Measurements from ENCODE around the gene KCNH4.
"Not testable (repeated sequence)": the region's sequence is repeated elsewhere in the genome, so short reads cannot be mapped to it uniquely, and the experiment has no call there.

The KCNH4 gene

DNA sequence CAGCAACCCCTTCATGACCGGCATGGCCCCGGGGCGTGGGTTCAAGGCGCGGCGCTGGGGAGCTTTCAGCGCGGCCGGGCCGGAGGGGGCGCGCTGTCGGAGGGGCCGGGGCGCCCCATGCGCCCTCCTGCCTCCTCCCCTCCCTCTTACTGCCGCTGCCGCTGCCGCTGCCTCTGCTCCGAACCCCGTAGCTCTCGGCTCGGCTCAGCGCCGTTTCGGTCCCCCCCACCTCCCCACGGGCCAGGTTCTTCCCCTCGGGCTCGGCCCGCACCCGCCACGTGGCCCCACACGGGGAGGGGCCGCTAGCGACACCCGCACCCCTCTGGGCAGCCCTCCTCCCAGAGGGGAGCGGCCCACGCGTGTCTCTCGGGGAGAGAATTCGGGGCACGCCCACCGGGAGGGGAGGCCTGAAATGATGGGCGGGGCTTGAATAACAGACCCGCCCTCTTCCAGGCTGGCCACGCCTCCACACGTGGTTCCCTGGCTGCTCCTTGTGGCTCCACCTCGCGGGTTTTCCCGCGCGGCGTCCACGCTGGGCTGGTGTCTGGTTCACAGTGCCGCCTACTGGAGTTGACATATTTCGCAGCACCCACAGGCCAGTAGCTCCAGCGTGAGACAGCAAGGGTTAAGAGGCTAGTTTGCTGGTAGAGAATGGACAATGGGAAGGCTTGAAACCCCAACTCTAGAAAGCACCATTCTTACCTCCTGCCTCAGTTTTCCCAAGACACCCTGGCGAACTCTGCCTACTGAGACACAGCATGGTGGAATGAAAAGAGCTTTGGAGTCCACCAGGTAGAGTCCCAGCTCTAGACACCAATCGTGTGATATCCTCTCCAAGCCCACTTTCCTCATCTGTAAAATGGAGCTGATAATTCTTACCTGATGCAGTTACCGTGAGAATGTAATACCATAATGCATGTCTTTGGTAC, at the start of gene KCNH4:
TSS of gene KCNH4 (minus strand) at position 221 of the 929 bp plus-strand sequence. CDS start at position 24, 197 bp downstream.
- FAIRE-seq = no peak

DNA sequence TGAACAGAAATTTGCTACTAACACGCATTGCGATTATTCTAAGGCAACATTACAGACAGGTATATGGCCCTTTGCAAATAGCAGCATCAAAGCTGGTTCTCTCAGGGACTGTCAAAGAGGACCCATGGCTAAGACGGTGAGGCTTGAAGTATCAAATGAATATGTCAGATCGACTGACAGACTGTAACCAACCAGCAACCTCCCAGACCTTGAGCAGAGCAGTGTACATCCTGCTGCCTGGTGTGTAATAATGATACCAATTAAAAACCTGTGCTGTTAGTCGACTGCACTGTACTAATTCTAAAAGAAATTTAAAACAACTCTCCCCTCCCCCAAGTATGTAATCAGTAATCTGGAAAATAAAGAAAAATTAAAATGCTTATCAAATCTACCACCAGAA, 49.3 kb upstream of the KCNH4 start:
- FAIRE-seq = no peak

GRCh38 chr17:42227849-42228700, 47.1 kb upstream of the KCNH4 start:
- FAIRE-seq = no peak

DNA sequence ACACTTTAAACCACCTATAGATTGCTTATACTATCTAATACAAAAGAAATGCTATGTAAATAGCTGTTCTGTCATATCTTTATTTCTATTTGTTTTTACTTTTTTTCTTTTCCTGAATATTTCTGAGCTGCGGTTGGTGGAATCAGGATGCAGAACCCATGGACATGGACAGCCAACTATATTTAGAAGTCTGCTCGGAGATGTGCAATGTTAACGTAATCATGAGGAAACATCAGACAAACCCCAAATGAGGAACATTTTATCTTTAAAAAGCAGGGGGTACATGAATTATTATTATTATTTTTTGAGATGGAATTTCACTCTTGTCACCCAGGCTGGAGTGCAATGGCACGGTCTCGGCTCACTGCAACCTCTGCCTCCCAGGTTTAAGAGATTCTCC, 44.7 kb upstream of the KCNH4 start:
- FAIRE-seq = no peak

GRCh38 chr17:42224651-42225050, 43.7 kb upstream of the KCNH4 start:
- no peak for FAIRE-seq

DNA sequence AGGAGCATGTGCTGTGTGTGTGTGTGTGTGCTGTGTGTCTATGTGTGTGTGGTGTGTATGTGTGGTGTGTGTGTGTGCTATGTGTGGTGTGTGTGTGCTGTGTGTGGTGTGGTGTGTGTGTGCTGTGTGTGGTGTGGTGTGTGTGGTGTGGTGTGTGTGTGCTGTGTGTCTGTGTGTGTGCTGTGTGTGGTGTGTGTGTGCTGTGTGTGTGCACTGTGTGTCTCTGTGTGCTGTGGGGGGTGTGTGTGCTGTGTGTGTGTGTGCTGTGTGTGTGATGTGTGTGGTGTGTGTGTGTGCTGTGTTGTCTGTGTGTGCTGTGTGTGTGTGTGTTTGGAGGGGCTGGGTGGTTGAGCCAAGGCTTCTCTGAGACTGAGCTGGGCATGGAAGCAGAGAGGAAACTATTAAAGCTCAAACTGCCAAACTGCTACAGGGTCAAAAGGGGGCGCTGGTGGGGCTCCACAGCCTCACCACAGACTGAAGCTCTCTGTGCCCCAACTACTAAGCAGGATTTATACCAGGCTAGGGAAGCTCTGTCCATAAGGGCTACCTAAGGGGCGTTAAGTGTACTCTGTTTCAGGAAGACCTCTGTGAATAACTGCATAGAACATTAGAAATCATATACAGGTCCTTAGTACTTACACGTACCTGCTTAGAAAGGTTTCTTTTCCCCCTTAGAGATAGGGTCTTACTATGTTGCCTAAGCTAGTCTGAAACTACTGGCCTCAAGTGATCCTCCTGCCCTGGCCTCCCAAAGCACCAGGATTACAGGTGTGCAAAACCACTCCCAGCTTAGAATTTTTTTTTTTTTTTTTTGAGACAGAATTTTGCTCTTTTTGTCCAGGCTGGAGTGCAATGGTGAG, 41.2 kb upstream of the KCNH4 start:
- no peak for FAIRE-seq

GRCh38 chr17:42219280-42219679, 38.3 kb upstream of the KCNH4 start:
- FAIRE-seq = not testable (repeated sequence)

GRCh38 chr17:42214156-42214555, 33.2 kb upstream of the KCNH4 start:
- no peak for FAIRE-seq

GRCh38 chr17:42212382-42212781, 31.4 kb upstream of the KCNH4 start:
- FAIRE-seq = no peak

DNA sequence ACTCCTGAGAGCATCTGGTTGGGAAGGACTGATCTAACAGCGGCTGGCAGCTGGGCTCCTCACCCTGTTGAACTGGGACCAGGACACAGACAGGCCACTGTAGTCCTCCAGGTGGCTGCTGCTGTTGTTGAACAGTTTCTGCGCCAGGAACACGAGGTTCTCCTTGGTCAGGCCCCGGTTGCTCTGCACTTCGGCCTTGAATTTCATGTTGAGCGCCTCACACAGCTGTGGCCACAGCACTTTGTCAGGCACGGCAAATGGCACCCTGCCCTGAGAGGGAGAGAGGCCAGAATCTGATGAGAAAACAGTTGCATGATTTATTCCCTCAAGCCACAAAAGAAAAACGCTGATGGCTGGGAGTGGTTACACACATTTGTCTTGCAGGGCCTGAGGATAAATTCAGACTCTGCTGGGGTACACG, 31.0 kb upstream of the KCNH4 start:
- FAIRE-seq = not testable (repeated sequence)

GRCh38 chr17:42210046-42210445, 29.1 kb upstream of the KCNH4 start:
- FAIRE-seq = no peak

DNA sequence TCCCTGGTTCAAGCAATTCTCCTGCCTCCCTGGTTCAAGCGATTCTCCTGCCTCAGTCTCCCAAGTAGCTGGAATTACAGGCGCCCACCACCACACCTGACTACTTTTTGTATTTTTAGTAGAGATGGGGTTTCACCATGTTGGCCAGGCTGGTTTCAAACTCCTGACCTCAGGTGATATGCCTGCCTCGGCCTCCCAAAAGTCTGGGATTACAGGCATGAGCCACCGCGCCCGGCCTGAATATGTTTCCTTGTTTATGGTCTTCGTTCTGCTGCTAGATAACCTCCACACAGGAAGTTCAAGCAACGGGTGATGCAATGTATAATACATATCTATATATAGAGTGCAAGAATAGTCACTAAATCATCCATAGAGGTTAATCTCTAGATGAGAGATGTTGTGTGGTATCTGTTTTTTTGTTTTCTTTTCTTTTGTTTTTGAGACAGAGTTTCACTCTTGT, 25.2 kb upstream of the KCNH4 start:
- FAIRE-seq = not testable (repeated sequence)

DNA sequence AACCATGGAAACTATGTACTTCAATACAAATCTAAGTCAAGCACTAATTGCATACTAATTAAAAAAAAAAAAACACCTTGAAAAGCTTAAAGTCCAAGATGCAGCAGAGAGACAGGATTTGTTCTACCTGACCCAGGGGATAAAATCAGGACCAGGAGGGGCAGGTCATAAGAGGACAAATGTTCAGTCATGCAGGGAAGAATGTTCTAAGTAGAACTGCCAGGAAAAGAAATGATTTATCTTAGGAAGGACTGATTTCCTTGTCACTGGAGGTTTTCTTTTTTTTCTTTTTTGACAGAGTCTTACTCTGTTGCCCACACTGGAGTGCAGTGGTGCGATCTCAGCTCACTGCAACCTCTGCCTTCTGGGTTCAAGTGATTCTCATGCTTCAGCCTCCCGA, 22.4 kb upstream of the KCNH4 start:
- no peak for FAIRE-seq

GRCh38 chr17:42202696-42203095, 21.8 kb upstream of the KCNH4 start:
- FAIRE-seq = no peak

DNA sequence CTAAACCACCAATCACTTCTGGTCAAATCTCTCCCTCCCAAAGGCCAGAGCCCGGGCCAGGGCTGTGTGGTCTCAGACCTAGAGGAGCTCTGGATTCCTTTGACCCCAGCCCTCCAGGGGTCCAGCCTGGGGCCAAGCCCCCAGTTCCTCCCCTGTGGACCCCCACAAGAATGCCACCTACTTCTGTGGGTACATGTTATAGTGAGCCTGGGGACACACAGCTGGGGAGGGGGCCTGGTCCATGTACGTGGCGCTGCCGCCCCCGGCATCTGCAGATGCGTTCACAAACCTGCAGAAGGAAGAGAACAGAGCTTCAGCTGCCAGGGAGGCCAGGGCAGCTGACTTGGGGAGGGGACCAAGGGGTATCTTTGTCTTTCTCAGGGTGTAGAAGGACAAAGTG, 21.2 kb upstream of the KCNH4 start:
- no peak for FAIRE-seq

DNA sequence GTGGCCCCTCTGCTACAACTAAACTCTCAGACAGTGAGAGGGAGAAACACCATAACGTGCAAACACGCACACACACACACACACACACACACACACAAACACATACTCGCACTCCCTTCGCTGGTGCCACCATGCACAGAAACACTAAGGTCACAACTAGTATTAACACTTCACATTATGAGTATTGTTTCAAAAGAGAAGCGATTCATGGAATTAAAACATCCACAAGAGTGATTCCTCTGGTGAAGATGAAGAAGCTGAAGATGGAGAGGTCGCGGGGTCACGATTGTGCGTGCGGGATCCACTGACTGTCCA, 20.5 kb upstream of the KCNH4 start:
- no peak for FAIRE-seq

GRCh38 chr17:42200706-42201457, 19.9 kb upstream of the KCNH4 start:
- FAIRE-seq = no peak

- no peak for FAIRE-seq
Observed at GRCh38 chr17:42199416-42200011, 18.6 kb upstream of the KCNH4 start.

GRCh38 chr17:42198897-42199296, 18.0 kb upstream of the KCNH4 start:
- FAIRE-seq = no peak

GRCh38 chr17:42197564-42198156, 16.7 kb upstream of the KCNH4 start:
- FAIRE-seq = no peak

All from islet of Langerhans (tissue), 1 donor.